Measurements from ENCODE around the gene PEPD.

PEPD gene

DNA sequence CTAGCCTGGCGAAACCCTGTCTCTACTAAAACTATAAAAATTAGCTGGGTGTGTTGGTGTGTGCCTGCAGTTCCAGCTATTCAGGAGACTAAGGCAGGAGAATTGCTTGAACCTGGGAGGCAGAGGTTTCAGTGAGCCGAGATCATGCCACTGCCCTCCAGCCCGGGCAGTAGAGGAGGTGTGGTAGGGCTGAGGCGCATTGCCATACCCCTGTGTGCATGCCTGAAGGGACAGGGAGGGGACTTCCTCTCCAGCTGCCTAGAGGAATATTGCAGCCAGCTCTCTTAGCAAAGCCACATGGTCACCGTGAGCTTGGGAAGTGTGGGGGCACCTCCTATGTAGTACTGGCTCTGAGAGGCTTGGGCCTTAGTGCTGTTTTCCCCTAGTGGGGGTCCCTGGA, 29.2 kb upstream of the PEPD start:
- TF ChIP-seq, protein P1, sequence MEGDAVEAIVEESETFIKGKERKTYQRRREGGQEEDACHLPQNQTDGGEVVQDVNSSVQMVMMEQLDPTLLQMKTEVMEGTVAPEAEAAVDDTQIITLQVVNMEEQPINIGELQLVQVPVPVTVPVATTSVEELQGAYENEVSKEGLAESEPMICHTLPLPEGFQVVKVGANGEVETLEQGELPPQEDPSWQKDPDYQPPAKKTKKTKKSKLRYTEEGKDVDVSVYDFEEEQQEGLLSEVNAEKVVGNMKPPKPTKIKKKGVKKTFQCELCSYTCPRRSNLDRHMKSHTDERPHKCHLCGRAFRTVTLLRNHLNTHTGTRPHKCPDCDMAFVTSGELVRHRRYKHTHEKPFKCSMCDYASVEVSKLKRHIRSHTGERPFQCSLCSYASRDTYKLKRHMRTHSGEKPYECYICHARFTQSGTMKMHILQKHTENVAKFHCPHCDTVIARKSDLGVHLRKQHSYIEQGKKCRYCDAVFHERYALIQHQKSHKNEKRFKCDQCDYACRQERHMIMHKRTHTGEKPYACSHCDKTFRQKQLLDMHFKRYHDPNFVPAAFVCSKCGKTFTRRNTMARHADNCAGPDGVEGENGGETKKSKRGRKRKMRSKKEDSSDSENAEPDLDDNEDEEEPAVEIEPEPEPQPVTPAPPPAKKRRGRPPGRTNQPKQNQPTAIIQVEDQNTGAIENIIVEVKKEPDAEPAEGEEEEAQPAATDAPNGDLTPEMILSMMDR (conservative IDR thresholded peaks at IDR 0.05; ENCODE audit: low read depth): no peak
- H3K27ac ChIP-seq: no peak overlapping the region
- ChIA-PET POLR2A (ENCODE audit: low non-redundant PET) (no interaction called here), CTCF (no interaction called here)
- DNase-seq (ENCODE audit: low spot score): no peak

DNA sequence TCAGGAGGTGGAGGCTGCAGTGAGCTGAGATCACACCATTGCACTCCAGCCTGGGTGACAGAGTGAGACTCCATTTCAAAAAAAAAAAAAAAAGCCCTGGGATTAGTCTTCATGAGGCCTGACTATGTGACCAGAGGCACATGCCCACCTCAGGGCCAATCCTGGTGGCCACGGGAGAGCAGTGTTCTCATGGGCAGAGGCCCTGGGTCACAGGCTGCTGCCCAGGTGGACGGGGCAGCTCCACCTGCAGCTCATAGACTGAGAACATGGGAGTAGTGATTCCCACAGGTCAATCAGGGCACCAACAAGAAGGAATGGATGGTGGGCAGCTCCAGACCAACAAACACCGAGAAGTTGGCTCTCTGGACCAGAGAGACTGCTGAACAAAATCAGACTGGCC, 26.1 kb upstream of the PEPD start:
- H3K27ac ChIP-seq: no peak overlapping the region
- DNase-seq (ENCODE audit: low spot score): no peak
- CTCF ChIA-PET: interaction anchor here (0.8 kb wide), 1 partner anchor 59 kb away, joined by 4 read pairs; no protein-coding TSS in a partner anchor
- POLR2A ChIA-PET (ENCODE audit: low non-redundant PET): no interaction called here
- TF ChIP-seq, protein P1 (conservative IDR thresholded peaks at IDR 0.05; ENCODE audit: low read depth): no peak

DNA sequence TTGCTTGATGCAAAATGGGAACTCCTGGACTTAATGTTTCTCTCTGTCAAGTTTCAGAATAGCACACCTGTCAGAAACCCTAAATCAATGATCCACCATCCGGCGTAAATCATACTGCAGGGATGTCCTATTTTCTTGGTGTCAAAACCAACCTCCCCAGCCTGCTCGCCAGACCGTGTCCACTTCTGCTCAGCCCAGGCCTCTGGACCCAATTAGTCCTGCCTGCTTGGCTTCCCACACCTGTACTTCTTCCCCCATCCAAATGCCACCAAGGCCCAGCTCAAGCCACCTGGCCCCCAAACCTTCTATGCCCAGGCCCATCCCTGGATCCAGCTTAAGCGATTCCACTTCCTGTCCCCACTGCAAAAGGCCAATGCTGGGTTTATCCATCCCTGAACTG, 25.1 kb upstream of the PEPD start:
- DNase-seq (ENCODE audit: low spot score): no peak
- no peak overlapping the region for H3K27ac ChIP-seq
- TF ChIP-seq, protein P1 (conservative IDR thresholded peaks at IDR 0.05; ENCODE audit: low read depth): no peak
- ChIA-PET POLR2A (ENCODE audit: low non-redundant PET) (no interaction called here), CTCF (no interaction called here)

- ChIA-PET POLR2A (ENCODE audit: low non-redundant PET) (no interaction called here), CTCF (interaction anchor here (0.6 kb wide), 1 partner anchor 39 kb away, joined by 3 read pairs; no protein-coding TSS in a partner anchor)
- H3K27ac ChIP-seq: no peak overlapping the region
- DNase-seq (ENCODE audit: low spot score): no peak
- TF ChIP-seq, protein P1 (conservative IDR thresholded peaks at IDR 0.05; ENCODE audit: low read depth): no peak
Measured at GRCh38 chr19:33545217-33545981, 23.8 kb upstream of the PEPD start.

GRCh38 chr19:33535226-33535625, 13.6 kb upstream of the PEPD start:
- TF ChIP-seq, protein P1 (conservative IDR thresholded peaks at IDR 0.05; ENCODE audit: low read depth): no peak
- ChIA-PET CTCF (no interaction called here), POLR2A (ENCODE audit: low non-redundant PET) (no interaction called here)
- no peak overlapping the region for H3K27ac ChIP-seq
- no peak for DNase-seq (ENCODE audit: low spot score)

- POLR2A ChIA-PET (ENCODE audit: low non-redundant PET): no interaction called here
- CTCF ChIA-PET: no interaction called here
- no peak overlapping the region for H3K27ac ChIP-seq
- DNase-seq (ENCODE audit: low spot score): no peak
- TF ChIP-seq, protein P1 (conservative IDR thresholded peaks at IDR 0.05; ENCODE audit: low read depth): no peak
Measured at GRCh38 chr19:33532859-33533460, 11.4 kb upstream of the PEPD start.
